DMS 273 (cell line): Measurements from ENCODE around the gene TP53BP2.

Source experiments
- DNase-seq: peaks from one replicate; lab custom pipeline; 2025; ENCODE audit not compliant: unreplicated experiment; lab: John Stamatoyannopoulos, UW

TP53BP2 gene

DNA sequence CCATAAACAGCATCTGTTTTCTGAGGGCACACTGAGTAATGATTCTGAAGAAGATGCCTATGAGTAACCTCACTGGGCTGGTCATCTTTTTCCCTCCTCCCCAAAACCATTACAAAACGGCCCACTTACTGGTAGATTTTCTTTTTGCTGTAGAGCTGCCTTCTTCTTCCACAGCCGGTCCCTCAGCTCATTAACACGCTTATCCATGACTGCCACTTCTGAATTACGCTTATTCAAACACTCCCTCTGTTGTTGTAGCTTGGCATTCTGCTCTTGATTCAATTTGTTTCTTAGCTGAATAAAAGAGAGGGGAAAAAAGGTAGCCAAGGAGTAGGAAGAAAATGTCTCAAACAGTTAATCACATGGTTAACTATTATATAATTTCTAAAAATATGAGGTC is 43.1 kb downstream of the TP53BP2 start:
- DNase-seq = no peak

DNA sequence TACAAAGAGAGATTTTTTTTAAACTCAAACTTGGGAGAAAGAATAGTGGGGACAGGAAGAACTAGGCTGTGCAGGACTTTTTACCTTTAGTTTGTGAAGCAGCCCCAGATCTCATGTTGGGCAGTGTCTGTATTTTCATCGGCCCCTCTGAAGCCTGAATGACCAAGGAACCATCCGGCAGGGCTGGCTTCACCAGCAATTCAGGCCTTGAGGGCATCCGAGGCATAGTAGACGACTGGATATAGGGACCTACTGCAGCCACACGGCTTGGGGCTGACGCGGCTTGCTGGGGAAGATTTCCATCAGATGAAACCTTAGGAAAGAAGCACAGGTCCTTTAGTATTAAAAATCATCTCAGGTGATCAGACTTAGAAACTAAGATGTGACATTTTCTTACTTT is 43.7 kb downstream of the TP53BP2 start:
- DNase-seq = no peak

DNA sequence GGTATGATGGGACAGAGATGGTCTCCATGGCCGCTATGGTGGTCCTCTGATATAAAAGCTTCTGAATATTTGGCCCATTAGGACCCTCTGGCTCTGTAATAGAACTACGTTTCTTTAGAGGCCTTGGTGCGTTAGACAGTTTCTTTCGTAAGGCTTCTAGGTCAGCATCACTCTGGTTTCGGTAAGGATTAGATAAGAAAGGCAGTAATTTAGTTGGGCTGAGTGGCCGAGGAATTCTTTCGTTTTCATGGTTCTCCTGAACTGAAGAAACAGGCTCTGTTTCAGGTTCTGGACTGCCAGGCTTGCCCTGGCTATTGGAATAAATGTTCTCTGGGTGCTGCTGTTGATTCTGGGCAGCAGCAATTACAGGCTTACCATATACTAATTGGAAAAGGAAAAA is 49.5 kb downstream of the TP53BP2 start:
- DNase-seq = no peak

DNA sequence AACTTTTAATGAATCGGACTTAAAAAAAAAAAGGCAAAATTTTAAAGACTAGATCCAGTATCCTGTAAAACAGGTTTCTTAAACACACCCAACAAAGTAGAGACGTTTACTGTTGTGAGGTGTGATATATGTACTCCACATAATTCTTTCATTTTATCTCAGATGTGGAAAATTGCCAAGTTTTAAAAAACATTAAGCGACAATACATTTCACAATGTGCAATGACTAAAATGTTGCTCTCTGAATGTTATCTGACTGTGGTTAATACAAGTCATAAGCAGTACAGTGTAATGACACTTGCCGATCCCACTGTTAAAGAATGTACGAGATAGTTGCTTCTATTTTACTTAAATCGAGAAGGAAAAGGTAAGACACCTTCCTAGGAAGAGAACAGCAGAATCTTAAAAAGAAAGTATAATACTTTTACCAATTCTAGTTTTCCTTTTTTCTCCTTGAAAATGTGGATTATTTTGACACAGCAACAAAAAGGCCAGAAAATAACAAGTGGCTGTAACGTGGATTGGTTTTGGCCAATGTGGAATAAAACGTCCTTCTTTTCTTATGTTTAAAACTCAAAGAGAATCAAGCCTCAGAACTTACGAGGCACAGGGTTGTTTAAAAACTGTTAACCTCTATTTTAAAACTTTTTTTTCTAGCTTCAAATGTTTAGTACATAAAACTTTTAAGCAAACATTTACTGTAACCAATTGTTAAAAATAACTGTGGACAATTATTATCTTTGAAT is 51.4 kb downstream of the TP53BP2 start:
- DNase-seq = no peak

GRCh38 chr1:223793716-223794115 is 52.0 kb downstream of the TP53BP2 start:
- no peak for DNase-seq

- no peak for DNase-seq
These were observed 53.7 kb downstream of the TP53BP2 start for GRCh38 chr1:223792046-223792445.

DNA sequence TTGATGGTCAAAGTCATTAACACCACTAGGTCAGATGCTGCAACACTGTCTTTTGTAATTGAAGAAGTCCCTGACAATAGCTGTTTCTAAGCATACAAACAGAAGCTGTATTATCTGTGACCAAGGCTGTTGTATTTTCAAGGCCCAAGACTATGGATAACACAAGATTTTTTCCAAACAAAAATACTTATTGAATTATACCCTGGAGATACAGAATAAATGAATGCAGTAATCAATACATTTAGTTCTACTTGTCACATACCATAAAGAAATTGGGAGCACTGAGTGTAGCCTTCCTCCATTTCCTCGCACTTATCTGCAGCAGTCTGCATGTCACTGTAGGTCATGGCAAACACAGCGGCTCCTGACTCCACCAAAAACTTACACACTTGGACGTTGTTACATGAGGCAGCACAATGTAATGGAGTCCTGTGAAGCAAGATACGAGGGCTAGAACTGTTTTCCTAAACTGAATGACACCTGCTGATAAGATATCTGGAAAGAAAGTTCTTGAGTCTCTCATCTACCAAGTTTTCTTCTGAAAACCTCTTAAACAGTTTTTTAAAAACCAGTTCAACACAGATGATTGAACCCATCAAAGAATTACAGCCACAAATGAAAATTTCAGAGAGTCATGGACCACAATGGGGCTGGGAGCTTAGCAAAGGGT is 56.9 kb downstream of the TP53BP2 start:
- DNase-seq = no peak

- no peak for DNase-seq
These were observed 59.9 kb downstream of the TP53BP2 start for GRCh38 chr1:223785808-223786207.

GRCh38 chr1:223784541-223784940 is 61.2 kb downstream of the TP53BP2 start:
- no peak for DNase-seq

- DNase-seq = no peak
These were observed 62.1 kb downstream of the TP53BP2 start for GRCh38 chr1:223783676-223784075.

- no peak for DNase-seq
These were observed 64.8 kb downstream of the TP53BP2 start for GRCh38 chr1:223780949-223781348.

DNA sequence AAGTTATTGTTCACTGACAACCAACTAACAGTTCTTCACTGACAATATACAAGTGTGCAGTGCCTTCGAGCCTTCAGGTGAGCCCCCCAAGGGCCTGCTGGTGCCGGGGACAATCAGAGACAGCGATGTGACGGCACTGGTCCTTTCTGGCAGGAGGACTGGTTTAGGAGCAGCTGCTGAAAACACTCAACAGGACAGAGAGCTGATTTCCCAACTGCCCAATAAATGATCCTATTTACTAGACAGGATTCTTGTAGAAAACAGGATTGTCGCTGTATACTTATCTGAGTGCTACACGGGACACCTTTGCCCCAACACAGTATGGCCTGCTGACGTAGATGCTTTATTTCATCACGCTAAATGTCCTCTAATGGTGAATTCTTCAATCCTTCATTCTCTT is 65.4 kb downstream of the TP53BP2 start:
- no peak for DNase-seq

DNA sequence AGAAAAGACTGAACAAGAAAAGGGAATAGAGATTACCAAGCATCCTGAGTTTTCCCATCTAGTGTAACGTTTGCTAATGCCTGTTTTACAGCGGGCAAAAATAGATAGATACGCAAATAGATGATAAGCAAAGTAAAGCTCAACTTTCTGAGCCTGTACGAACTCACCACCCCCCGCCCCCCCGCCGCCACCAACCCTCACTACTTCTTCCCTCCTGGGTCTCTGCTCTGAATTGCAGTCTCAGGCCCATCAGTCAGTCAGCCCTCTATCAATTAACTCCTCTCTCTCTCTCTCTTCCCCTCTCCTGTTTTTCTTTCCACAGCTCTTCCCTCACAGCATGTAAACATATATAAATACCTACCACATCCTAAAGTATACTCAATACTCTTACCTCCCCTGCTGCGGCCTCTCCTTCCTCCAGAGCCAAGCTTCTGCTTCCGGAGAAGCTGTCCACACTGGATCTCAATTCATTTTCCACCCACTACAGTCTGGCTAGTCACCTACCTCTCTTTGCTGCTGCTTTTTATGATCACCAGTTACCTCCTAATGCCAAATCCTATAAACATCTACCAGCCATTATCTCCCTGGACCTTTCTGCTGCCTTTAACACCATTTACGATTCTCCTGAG is 68.8 kb downstream of the TP53BP2 start:
- DNase-seq = no peak

DNA sequence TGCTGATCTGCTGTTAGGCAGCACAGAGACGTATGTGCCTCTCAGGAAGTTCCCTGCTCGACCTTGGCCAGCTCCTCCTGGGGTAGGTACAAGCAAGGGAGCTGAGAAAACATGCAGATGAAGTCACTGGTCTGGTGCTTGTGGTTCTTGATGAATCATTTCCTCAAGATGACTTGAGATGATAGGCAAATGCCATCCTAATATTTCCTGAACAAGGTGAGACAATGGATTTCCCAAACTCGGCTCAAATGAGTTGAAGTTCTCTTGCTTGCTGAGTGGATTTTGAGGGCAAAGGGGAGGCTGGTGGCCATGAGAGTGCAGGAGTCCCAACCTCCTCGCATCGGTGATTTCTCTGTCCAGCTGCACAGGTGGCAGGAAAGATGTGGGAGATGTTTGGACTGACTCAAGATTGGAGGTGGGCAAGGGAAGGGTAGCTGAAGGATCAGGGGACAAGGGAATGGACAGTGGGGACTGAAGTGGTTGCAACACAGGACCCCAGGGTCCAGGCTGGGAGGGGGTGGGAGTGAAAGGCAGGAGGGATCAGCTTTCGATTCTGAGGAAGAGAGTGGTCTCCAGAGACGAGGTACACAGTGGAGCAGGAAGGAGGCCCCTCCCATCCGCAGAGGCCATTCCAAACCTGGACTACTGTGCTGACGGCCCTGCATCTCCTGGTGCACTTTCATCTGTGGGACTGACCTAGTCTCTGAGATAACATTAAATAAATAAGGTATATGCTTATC is 69.5 kb downstream of the TP53BP2 start:
- no peak for DNase-seq

DNA sequence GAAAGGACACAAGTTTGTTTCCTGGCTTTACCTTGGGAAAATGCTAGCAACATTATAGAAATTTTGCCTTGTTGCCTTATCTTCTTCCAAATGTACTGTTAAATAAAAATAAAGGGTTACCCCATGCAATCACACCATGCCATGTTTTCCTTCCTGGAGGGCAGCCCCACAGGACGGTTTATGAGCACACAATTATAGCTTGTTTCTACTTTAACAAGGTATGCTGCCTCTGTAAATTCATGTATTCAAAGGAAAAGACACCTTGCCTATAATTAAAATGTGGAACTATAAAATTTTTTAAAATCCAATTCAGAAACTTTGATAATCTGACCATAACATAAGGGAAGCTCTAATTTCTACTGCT is 70.1 kb downstream of the TP53BP2 start:
- no peak for DNase-seq

DNA sequence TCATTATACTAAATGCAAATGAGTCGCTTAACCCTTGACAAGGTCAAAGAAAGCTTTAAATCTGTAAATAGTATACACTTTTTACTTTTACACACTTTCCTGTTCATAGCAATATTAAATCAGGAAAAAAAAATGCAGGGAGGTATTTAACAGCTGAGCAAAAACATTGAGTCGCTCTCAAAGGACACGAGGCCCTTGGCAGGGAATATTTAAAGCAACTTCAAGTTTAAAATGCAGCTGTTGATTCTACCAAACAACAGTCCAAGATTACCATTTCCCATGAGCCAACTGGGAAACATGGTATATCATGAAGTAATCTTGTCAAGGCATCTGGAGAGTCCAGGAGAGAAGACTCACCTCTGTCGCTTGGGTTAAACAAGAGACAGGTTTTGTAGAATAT is 70.7 kb downstream of the TP53BP2 start:
- DNase-seq = no peak

- DNase-seq = no peak
These were observed 71.5 kb downstream of the TP53BP2 start for GRCh38 chr1:223774134-223774814.

- no peak for DNase-seq
These were observed 73.0 kb downstream of the TP53BP2 start for GRCh38 chr1:223772771-223773160.

DNA sequence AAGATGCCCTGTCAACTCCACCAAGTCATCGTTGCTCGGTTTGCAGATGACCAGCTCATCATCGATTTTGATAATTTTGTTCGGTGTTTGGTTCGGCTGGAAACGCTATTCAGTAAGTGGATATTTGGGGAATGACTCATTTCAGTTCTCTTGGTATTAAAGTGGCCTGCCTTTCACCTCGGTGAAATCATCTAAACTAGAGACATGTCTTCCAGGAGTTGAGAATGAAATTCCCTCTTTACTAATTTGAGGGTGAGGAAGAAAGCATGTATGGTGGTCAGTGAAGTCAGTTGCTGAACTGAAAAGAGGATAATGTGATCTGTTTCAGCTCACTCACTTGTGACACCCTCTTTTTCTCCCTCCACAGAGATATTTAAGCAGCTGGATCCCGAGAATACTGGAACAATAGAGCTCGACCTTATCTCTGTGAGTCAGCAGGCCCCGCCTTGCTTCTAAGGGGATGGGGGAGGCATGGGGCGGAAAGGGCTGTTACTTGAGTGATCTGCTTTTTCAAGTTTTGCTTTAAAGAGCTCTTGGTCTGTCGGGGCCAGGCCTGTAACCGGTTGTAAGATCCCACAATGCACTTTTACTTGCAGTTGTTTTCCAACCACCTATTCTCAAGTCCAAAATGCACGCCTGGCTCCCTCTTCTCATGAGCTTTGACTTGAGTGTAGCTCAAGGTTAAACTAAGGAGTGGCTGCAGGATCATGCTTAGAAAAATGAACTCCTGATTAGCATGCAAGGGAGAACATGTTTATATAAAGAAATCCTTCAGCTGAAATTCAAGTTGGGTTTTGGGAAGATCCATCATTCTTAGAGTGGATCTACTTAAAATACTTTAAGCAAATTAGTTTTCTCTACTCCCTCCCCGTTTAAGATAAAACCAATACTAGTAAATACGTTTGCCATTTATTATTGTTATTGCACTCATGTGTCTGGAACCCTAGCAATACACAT is 73.7 kb downstream of the TP53BP2 start:
- DNase-seq = no peak

GRCh38 chr1:223771469-223771813 is 74.3 kb downstream of the TP53BP2 start:
- no peak for DNase-seq
